HEK293T (cell line): ENCODE data around the gene MAP1A.
"Not testable (repeated sequence)": the region's sequence is repeated elsewhere in the genome, so short reads cannot be mapped to it uniquely, and the experiment has no call there.

Experiments
- CTCF ChIA-PET: fragments of 350-600 bp; formaldehyde crosslinking; extraction: SDS; loops from one replicate; lab custom pipeline; 2021; ENCODE audit warnings: antibody characterized with exemption, inconsistent platforms; lab: Yijun Ruan, JAX
- POLR2A ChIA-PET: fragments of 350-600 bp; formaldehyde crosslinking; extraction: SDS; loops from one replicate; lab custom pipeline; 2020; ENCODE audit warnings: antibody characterized with exemption, inconsistent platforms; lab: Yijun Ruan, JAX
- DNase-seq: peaks from one replicate; pipeline ENCODE4 v3.0.0; 2012; ENCODE audit warnings: mixed read lengths; ENCODE audit errors: extremely low spot score
- ARNT ChIP-seq: fragments of 450-650 bp; IDR thresholded peaks from 2 replicates; pipeline ENCODE4 v1.6.1; 2017; ENCODE audit warnings: mild to moderate bottlenecking
- BHLHE40 ChIP-seq: fragments of 450-650 bp; IDR thresholded peaks from 2 replicates; pipeline ENCODE4 v1.6.1; 2016; ENCODE audit warnings: mild to moderate bottlenecking, moderate library complexity, borderline replicate concordance
- CTBP1 ChIP-seq: fragments of 450-650 bp; IDR thresholded peaks from 2 replicates; pipeline ENCODE4 v1.6.1; 2016; ENCODE audit warnings: borderline replicate concordance
- FOXA1 ChIP-seq: fragments of 450-650 bp; IDR thresholded peaks from 2 replicates; pipeline ENCODE4 v1.6.1; 2016; ENCODE audit warnings: mild to moderate bottlenecking
- FOXK2 ChIP-seq: fragments of 450-650 bp; IDR thresholded peaks from 2 replicates; pipeline ENCODE4 v1.6.1; 2016; ENCODE audit warnings: mild to moderate bottlenecking
- HDGF ChIP-seq: fragments of 450-650 bp; IDR thresholded peaks from 2 replicates; pipeline ENCODE4 v1.6.1; 2017; ENCODE audit warnings: antibody characterized with exemption, borderline replicate concordance
- L3MBTL2 ChIP-seq: fragments of 450-650 bp; conservative IDR thresholded peaks from 2 replicates; pipeline ENCODE4 v1.6.1; 2016; ENCODE audit warnings: mild to moderate bottlenecking
- LEF1 ChIP-seq: fragments of 450-650 bp; IDR thresholded peaks from 2 replicates; pipeline ENCODE4 v1.6.1; 2017; ENCODE audit warnings: mild to moderate bottlenecking, borderline replicate concordance
- NFRKB ChIP-seq: fragments of 450-650 bp; IDR thresholded peaks from 2 replicates; pipeline ENCODE4 v1.6.1; 2016; ENCODE audit warnings: mild to moderate bottlenecking, moderate library complexity
- SP1 ChIP-seq: fragments of 450-650 bp; IDR thresholded peaks from 2 replicates; pipeline ENCODE4 v1.6.1; 2017
- SUZ12 ChIP-seq: fragments of 450-650 bp; IDR thresholded peaks from 2 replicates; pipeline ENCODE4 v1.6.1; 2016; ENCODE audit warnings: mild to moderate bottlenecking
- TARDBP ChIP-seq: fragments of 450-650 bp; IDR thresholded peaks from 2 replicates; pipeline ENCODE4 v1.6.1; 2016
- TF ChIP-seq, protein P1 (sequence below): fragments of 450-650 bp; IDR thresholded peaks from 2 replicates; pipeline ENCODE4 v1.6.1; 2016

Gene MAP1A

DNA sequence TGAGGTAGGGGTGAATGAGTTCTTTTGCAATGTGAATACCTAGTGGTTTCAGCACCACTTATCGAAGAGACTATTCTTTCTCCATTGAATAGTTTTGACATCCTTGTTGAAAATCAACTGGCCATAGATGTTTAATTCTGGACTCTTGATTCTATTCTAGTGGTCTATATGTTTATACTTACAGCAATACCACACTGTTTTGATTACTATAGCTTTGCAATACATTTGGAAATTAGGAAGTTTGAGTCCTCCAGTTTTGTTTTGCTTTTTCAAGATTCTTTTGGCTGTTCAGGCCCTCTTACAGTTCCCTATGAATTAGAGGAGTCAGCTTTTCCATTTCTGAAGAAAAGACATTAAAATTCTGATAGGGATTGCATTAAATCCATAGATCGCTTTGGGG, 30.1 kb downstream of the MAP1A start:
- DNase-seq = no peak
- POLR2A ChIA-PET = no interaction called here
- TF ChIP-seq SUZ12 (no peak), TARDBP (no peak), NFRKB (no peak), HDGF (no peak), ARNT (no peak), SP1 (no peak)
- CTCF ChIA-PET = no interaction called here

DNA sequence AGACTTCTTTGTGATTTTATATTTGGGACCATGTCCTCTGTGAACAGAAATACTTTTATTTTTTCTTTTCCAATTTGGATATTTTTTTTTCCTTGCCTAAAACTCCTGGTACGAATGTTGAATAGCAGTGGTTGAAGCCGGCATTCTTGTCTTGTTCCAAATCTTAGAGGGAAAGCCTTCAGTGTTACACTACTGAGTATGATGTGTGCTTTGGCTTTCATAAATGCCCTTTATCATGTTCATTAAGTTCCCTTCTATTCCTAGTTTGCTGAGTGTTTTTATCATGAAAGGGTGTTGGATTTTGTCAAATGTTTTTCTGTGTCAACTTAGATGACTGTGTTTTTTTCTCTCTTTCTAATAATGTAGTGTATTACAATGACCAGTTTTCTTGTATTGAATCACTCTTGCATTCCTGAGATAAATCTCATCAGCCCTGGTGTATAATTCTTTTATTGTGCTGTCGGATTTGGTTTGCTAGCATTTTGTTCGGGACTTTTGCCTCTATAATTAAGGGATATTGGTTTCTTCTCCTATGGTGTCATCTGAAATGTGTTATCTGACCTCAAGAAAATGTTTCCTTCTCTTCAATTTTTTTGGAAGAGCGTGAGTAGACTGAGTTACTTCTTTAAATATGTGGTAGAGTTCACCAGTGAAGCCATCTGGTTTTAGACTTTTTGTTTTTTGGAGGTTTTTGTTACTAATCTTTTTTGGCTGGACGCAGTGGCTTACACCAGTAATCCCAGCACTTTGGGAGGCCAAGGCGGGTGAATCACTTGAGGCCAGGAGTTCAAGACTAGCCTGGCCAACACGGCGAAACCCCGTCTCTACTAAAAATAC, 33.3 kb downstream of the MAP1A start:
- POLR2A ChIA-PET = no interaction called here
- CTCF ChIA-PET = no interaction called here
- DNase-seq = no peak
- TF ChIP-seq LEF1 (no peak), FOXK2 (no peak), NFRKB (no peak), FOXA1 (no peak), SP1 (no peak)
- TF ChIP-seq, protein P1, sequence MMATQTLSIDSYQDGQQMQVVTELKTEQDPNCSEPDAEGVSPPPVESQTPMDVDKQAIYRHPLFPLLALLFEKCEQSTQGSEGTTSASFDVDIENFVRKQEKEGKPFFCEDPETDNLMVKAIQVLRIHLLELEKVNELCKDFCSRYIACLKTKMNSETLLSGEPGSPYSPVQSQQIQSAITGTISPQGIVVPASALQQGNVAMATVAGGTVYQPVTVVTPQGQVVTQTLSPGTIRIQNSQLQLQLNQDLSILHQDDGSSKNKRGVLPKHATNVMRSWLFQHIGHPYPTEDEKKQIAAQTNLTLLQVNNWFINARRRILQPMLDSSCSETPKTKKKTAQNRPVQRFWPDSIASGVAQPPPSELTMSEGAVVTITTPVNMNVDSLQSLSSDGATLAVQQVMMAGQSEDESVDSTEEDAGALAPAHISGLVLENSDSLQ = no peak

DNA sequence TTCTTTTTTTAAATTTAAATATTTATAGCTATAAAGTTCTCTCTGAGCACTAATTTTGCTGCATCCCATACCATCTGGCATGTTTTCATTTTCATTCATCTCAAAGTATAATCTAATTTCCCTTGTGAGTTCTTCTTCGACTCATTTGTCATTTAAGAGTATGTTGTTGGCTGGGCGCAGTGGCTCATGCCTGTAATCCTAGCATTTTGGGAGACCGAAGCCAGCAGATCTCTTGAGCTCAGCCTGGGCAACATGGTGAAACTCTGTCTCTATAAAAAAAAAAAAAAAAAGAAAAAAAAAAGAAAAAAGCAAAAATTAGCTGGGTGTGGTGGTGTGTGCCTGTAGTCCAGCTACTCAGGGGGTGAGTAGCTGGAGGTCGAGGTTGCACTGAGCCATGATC, 34.8 kb downstream of the MAP1A start:
- no peak for DNase-seq
- TF ChIP-seq NFRKB (no peak), BHLHE40 (no peak), SP1 (no peak), L3MBTL2 (no peak), FOXK2 (no peak), CTBP1 (no peak), ARNT (no peak)
- ChIA-PET POLR2A (no interaction called here), CTCF (interaction anchor here (0.6 kb wide), 1 partner anchor 530 kb away, joined by 3 read pairs; no protein-coding TSS in a partner anchor)

DNA sequence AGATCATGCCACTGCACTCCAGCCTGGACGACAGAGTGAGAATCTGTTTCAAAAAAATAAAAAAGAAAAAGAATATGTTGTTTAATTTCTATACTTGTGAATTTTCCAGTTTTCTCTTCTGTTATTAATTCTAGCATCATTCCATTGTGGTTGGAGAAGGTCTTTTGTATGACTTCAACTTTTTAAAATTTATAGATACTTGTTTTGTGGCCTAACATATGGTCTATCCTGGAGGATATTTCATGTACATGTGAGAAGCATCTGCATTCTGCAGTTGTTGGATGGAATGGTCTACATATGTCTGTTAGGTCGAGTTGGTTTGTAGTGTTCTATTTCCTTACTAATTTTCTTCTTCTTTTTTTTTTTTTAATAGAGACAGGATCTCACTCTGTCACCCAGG, 35.6 kb downstream of the MAP1A start:
- POLR2A ChIA-PET = no interaction called here
- CTCF ChIA-PET = interaction anchor here (0.6 kb wide), 1 partner anchor 529 kb away, joined by 3 read pairs; no protein-coding TSS in a partner anchor
- TF ChIP-seq CTBP1 (no peak), BHLHE40 (no peak), LEF1 (no peak)
- DNase-seq = no peak

DNA sequence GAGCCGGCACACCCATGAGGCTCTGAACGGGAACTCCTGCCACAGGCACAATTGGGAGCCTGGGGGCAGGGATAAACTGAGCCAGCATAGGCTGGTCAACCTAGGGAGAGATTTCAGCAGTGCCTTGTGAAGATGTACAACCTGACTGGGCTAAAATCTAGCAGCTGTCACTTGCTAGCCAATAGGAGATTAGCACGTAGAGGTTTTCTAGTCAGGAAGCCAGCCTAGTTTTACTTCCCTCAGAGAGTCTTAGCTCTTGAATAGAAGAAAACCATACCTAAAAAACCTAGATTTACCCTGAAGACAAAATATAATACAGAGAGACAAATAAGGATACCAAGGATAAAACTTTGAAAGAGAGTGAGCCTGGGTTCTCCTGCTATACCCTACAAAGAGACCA, 45.3 kb downstream of the MAP1A start:
- CTCF ChIA-PET, POLR2A ChIA-PET, DNase-seq: not testable (repeated sequence)

DNA sequence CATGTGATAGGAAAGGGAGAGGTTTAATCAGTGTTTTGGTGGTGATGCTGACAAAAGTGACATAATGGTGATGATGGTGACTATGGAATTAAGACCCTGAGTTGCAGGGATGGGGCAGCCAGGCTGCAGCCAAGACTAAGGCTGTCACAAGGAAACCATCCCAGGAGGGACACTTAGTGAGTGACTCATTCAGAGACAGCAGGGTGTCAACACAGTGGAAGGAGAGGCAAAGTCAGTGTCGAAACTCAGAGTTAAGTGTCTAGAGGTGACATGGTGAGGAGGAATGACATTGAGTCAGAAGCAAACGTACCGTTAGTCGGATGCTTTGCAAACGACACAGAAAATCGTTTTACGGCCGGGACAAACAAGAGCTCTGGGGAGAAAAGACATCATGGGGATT, 46.4 kb downstream of the MAP1A start:
- POLR2A ChIA-PET, DNase-seq, CTCF ChIA-PET: not testable (repeated sequence)

DNA sequence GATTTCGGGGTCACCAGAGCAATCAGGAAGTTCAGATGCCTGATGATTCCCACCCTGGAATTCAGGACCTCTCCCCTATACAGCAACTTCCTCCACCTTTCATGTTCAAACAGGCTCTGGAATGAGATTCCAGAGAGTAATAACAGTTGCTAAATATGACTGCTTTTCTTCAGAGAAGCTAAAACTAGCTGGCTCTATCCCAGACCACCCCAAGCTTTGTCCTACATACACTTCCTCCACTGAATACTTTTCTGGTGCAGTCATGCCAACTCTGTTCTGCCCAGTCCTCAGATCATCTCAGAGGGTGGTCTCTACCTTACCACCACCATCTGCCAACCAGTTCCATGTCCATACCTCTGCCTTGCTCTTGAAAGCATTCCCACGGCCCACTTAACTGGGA, 49.2 kb downstream of the MAP1A start:
- CTCF ChIA-PET, POLR2A ChIA-PET, DNase-seq: not testable (repeated sequence)

DNA sequence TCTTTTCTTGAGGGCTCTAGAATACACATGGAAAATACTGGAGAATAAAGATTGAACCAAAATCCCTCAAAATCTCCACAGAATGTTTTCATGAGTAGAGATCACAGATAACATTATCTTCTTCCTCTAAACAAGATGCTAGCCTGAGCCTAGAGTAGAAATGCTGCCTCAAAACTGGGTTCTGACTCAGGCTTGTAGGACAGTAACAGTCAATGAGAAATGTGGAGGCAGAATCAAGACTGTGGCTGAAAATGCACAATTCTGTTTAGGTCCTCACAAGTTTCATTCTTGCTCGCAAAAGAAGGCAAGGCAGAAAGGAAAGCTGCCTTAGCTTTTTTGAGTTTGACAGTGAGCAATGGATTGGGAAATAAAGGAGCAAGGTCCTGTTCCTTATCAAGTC, 57.2 kb downstream of the MAP1A start:
- DNase-seq, POLR2A ChIA-PET, CTCF ChIA-PET: not testable (repeated sequence)
